GM12878 (cell line): ENCODE measurements around the gene GADL1.

Source experiments
- BRCA1 ChIP-seq: IDR thresholded peaks from 2 replicates; pipeline ENCODE4 v1.6.1; 2011; ENCODE audit warnings: low read depth, low read length, improper control_type of control experiment
- CEBPB ChIP-seq, 2 experiments: fragments of 150-350 bp in 1 of 2; IDR thresholded peaks; 2 replicates each; pipeline ENCODE4 v1.6.1; 2012 to 2014; ENCODE audit warnings: low read depth in 2 of 2, low read length in 2 of 2, borderline replicate concordance in 1 of 2, inconsistent platforms in 1 of 2
- CHD4 ChIP-seq: fragments of 200-600 bp; sonication (generic); IDR thresholded peaks from 2 replicates; pipeline ENCODE4 v1.6.1; 2016; ENCODE audit warnings: mild to moderate bottlenecking
- CREB1 ChIP-seq: IDR thresholded peaks from 2 replicates; pipeline ENCODE4 v1.6.1; 2012; ENCODE audit warnings: low read depth, mild to moderate bottlenecking, inconsistent platforms
- EGR1 ChIP-seq, 2 experiments: IDR thresholded peaks; 1 replicate in 1 of 2; 2 replicates in 1 of 2; pipeline ENCODE4 v1.6.1; 2011 to 2012; ENCODE audit warnings: low read depth in 2 of 2, low read length in 2 of 2, borderline replicate concordance in 1 of 2, mild to moderate bottlenecking in 1 of 2, moderate library complexity in 1 of 2
- JUNB ChIP-seq: IDR thresholded peaks from 2 replicates; pipeline ENCODE4 v1.6.1; 2016; ENCODE audit warnings: antibody characterized with exemption, mild to moderate bottlenecking
- POLR2A ChIP-seq: IDR thresholded peaks from 2 replicates; pipeline ENCODE4 v1.6.1; 2011; ENCODE audit warnings: low read depth, mild to moderate bottlenecking, low read length
- POLR2AphosphoS5 ChIP-seq: IDR thresholded peaks from 2 replicates; pipeline ENCODE4 v1.6.1; 2011; ENCODE audit warnings: mild to moderate bottlenecking, low read length, inconsistent platforms
- SIN3A ChIP-seq: IDR thresholded peaks from 2 replicates; pipeline ENCODE4 v1.6.1; 2012; ENCODE audit warnings: low read depth, low read length, improper control_type of control experiment
- TAF1 ChIP-seq: IDR thresholded peaks from 2 replicates; pipeline ENCODE4 v1.6.1; 2011; ENCODE audit warnings: mild to moderate bottlenecking, low read depth, low read length, borderline replicate concordance
- TARDBP ChIP-seq: IDR thresholded peaks from 2 replicates; pipeline ENCODE4 v1.6.1; 2016; ENCODE audit warnings: borderline replicate concordance
- TF ChIP-seq, protein P1 (sequence below): IDR thresholded peaks from 2 replicates; pipeline ENCODE4 v1.6.1; 2012; ENCODE audit warnings: low read depth, low read length, improper control_type of control experiment
- TF ChIP-seq, protein P2 (sequence below), 3 experiments: IDR thresholded peaks in 2 of 3; conservative IDR thresholded peaks in 1 of 3; 2 replicates each; pipeline ENCODE4 v1.5.1; 2011; ENCODE audit warnings: low read depth in 3 of 3, low read length in 3 of 3, mild to moderate bottlenecking in 3 of 3, control low read depth in 2 of 3, moderate library complexity in 2 of 3, inconsistent platforms in 1 of 3, mixed read lengths in 1 of 3; ENCODE audit not compliant: control insufficient read depth in 2 of 3, insufficient read depth in 1 of 3; ENCODE audit errors: extremely low read depth in 1 of 3
- TF ChIP-seq, protein P3 (sequence below): IDR thresholded peaks from 2 replicates; pipeline ENCODE4 v1.6.1; 2012; ENCODE audit warnings: mild to moderate bottlenecking, low read depth, low read length

DNA sequence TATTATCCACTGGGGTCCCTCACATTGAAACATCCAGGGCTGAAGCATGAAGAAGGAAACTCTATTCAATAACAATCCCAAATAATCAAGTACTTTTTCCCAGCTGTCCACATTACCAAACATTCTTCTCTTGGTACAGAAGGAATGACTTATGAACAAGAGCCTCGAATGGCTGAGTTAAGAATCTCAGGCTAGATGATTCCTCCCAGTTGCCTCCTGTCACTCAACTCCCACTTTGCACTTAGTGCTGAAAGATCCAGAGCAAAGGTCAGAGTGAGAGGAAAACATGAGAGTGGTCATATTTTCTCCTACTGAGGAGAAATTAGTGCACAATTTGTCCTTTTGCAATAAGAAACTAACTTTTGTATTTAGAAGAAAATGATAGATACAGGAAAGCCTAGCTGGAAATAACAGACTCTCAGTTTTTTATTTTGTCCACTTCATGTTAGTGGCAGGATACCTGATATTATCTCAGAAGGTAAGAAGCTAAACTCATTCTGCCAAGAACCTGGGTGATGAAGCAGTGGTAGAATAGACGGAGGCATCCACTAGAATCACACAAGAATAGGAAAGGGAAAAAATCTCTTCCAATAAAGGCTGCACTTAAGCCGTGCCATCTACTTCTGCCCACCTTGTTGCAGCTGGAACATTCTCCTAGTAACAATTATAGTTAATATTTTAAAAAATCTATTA, 46.2 kb downstream of the GADL1 start:
- TF ChIP-seq POLR2A, result no peak
- TF ChIP-seq BRCA1, result no peak
- TF ChIP-seq, protein P1, sequence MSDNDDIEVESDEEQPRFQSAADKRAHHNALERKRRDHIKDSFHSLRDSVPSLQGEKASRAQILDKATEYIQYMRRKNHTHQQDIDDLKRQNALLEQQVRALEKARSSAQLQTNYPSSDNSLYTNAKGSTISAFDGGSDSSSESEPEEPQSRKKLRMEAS, result no peak
- TF ChIP-seq, protein P2, sequence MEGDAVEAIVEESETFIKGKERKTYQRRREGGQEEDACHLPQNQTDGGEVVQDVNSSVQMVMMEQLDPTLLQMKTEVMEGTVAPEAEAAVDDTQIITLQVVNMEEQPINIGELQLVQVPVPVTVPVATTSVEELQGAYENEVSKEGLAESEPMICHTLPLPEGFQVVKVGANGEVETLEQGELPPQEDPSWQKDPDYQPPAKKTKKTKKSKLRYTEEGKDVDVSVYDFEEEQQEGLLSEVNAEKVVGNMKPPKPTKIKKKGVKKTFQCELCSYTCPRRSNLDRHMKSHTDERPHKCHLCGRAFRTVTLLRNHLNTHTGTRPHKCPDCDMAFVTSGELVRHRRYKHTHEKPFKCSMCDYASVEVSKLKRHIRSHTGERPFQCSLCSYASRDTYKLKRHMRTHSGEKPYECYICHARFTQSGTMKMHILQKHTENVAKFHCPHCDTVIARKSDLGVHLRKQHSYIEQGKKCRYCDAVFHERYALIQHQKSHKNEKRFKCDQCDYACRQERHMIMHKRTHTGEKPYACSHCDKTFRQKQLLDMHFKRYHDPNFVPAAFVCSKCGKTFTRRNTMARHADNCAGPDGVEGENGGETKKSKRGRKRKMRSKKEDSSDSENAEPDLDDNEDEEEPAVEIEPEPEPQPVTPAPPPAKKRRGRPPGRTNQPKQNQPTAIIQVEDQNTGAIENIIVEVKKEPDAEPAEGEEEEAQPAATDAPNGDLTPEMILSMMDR (IDR thresholded peaks at IDR 0.05 in 2 of 3, conservative IDR thresholded peaks at IDR 0.05 in 1 of 3; ENCODE audit: control insufficient read depth in 2 of 3, extremely low read depth in 1 of 3, insufficient read depth in 1 of 3, low read depth in 3 of 3, low read length in 3 of 3), result no peak
- no peak for TF ChIP-seq CEBPB (IDR thresholded peaks at IDR 0.05; ENCODE audit: borderline replicate concordance in 1 of 2, low read depth in 2 of 2, low read length in 2 of 2)
- TF ChIP-seq POLR2AphosphoS5, result no peak
- no peak for TF ChIP-seq CHD4
- TF ChIP-seq TAF1, result no peak
- TF ChIP-seq SIN3A, result no peak
- TF ChIP-seq TARDBP, result no peak
- TF ChIP-seq JUNB, result no peak
- TF ChIP-seq, protein P3, sequence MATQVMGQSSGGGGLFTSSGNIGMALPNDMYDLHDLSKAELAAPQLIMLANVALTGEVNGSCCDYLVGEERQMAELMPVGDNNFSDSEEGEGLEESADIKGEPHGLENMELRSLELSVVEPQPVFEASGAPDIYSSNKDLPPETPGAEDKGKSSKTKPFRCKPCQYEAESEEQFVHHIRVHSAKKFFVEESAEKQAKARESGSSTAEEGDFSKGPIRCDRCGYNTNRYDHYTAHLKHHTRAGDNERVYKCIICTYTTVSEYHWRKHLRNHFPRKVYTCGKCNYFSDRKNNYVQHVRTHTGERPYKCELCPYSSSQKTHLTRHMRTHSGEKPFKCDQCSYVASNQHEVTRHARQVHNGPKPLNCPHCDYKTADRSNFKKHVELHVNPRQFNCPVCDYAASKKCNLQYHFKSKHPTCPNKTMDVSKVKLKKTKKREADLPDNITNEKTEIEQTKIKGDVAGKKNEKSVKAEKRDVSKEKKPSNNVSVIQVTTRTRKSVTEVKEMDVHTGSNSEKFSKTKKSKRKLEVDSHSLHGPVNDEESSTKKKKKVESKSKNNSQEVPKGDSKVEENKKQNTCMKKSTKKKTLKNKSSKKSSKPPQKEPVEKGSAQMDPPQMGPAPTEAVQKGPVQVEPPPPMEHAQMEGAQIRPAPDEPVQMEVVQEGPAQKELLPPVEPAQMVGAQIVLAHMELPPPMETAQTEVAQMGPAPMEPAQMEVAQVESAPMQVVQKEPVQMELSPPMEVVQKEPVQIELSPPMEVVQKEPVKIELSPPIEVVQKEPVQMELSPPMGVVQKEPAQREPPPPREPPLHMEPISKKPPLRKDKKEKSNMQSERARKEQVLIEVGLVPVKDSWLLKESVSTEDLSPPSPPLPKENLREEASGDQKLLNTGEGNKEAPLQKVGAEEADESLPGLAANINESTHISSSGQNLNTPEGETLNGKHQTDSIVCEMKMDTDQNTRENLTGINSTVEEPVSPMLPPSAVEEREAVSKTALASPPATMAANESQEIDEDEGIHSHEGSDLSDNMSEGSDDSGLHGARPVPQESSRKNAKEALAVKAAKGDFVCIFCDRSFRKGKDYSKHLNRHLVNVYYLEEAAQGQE, result no peak
- TF ChIP-seq CREB1, result no peak
- TF ChIP-seq EGR1 (IDR thresholded peaks at IDR 0.05; ENCODE audit: borderline replicate concordance in 1 of 2, low read depth in 2 of 2, low read length in 2 of 2), result no peak
